ENCODE results near the gene FRMD8.

FRMD8 gene

DNA sequence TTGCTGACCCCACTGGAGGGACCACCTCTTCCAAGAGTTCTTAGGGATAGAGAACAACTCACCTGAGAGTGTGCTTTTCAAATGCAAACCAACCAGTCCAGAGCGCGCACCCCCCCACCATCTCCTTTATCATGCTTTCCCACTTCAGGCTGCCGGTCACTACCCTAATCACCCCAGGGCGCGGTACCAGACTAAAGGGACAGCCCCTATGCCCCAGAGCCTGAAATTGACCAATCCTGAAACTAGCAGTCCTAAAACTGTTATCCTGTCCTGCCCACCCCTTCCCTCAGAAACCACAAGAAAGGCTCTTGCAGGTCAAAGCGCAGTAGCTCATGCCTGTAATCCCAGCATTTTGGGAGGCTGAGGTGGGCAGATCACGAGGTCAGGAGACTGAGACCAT, 73.1 kb downstream of the FRMD8 start:
- DNase-seq (ENCODE audit: low read depth in 1 of 2, low spot score in 1 of 2): no peak
- TF ChIP-seq JUND (IDR thresholded peaks at IDR 0.05; ENCODE audit: low read depth): no peak
- in situ Hi-C loops (cut with HindIII; ENCODE audit: low pct_unique_long_range_greater_than_20kb, low sequenced_read_pairs): no loop called here

Data from T47D (cell line).